GM18520 (cell line): Measurements from ENCODE around the gene ESPNL.

Source experiments
- ATAC-seq: cut with Tn5 transposase; IDR thresholded peaks from one replicate; pipeline ENCODE4 v1.9.1; 2021; ENCODE audit not compliant: unreplicated experiment

Gene ESPNL

DNA sequence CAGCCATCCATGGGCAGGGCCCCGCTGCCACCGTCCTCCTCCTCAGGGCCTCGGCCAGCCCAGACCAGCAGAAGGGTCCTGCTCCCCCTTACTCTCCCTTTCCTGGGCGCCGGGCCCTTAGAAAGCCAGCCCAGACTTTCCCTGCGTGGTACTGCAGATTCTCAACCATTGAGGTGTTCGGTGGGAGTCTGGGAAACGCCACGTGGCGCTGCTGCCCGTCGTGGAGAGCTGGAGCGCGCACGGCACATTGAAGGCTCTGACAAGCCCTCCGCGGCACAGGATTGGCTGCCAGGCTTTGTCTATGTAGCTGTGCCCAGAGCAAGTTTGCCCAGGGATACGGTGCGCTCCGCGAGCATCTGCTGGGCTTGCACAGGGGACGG, 27.9 kb downstream of the ESPNL start:
- ATAC-seq: no peak

DNA sequence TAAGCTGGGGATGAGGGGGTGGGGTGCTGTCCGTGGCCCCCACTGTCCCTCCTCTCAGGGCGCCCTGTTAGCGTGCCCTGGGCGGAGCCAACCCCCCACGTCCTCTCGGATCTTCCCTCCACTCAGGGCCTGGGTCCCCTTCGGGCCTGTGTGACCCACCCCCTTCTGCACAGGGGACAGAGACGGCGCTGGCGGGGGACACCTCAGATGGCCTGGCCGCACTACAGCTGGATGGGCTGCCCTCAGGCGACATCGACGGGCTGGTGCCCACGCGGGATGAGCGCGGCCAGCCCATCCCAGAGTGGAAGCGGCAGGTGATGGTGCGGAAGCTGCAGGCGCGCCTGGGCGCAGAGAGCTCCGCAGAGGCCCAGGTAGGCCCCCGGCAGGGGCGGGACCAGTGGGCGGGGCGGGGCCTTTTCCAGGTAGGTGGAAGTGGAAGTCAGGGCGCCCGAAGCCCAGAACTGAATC, 28.4 kb downstream of the ESPNL start:
- ATAC-seq: no peak

DNA sequence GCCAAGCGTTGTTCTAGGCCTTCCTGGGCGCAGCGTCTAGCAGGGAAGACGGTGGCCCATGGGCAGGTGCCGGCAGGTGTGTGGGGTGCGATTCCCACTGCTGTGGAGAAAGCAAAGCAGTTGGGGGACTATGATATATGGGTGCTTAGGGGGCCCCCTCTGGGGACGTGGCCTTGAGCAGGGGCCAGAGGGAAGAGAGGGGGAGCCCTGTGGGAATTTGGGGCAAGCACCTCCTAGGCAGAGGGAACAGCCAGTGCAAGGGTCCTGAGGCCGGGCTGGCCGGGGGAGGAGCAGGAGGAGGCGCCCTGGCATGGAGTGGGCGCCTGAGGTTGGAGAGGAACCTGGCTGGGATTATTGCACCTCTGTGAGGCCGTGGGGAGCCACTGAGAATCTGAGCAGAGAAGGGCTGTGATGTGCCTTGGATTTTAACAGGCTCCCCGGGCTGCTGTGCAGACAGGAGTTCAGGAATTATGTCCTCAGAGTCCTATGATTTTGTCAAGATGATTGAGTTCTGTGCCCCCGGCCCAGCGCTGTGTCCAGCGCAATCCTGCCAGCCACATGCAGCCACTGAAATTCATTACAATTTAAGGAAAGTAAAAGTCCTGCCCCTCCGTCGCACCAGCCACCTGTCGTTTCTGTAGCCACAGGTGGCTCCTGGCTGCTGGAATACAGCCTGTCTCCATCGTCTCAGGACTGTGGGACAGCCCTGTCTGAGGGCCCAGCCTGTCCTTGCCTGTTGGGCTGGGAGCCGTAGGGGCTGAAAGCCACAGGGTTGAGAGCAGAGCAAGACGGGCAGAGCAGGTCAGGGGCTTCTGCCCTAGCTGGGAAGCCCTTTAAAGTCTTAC, 29.2 kb downstream of the ESPNL start:
- ATAC-seq: no peak

DNA sequence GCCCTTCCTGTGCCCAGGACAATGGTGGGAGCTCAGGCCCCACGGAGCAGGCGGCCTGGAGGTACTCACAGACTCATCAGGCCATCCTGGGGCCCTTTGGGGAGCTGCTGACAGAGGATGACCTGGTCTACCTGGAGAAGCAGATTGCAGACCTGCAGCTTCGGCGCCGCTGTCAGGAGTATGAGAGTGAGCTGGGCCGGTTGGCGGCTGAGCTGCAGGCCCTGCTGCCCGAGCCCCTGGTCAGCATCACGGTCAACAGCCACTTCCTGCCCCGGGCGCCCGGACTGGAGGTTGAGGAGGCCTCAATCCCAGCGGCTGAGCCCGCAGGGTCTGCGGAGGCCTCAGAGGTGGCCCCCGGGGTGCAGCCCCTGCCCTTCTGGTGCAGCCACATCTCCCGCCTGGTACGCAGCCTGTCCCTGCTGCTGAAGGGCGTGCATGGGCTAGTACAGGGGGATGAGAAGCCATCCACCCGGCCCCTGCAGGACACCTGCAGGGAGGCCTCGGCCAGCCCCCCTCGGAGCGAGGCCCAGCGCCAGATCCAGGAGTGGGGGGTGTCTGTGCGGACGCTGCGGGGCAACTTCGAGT, 30.1 kb downstream of the ESPNL start:
- ATAC-seq: no peak

DNA sequence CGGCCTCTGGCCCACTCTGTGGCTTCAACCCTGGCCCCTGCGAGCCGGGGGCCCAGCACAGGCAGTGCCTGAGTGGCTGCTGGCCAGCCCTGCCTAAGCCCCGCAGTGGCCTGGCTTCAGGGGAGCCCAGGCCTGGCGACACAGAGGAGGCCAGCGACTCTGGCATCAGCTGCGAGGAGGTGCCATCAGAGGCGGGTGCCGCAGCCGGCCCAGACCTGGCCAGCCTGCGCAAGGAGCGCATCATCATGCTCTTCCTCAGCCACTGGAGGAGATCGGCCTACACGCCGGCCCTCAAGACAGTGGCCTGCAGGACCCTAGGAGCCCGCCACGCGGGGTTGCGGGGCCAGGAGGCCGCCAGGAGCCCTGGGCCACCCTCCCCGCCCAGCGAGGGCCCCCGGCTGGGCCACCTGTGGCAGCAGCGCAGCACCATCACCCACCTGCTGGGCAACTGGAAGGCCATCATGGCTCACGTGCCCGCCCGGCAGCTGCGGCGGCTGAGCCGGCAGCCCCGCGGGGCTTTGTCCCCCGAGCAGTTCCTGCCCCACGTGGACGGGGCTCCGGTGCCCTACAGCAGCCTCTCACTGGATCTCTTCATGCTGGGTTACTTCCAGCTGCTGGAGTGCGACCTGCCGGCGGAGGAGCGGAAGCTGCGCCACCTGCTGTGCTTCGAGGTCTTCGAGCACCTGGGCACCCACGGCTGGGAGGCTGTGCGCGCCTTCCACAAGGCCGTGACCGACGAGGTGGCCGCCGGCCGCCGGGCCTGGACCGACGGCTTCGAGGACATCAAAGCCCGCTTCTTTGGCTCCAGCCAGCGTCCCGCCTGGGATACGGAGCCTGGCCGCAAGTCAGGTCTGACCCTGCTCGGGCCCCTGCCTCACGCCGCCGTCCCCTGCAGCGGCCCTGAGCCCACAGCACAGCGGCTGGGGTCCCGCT, 30.8 kb downstream of the ESPNL start:
- no peak for ATAC-seq

DNA sequence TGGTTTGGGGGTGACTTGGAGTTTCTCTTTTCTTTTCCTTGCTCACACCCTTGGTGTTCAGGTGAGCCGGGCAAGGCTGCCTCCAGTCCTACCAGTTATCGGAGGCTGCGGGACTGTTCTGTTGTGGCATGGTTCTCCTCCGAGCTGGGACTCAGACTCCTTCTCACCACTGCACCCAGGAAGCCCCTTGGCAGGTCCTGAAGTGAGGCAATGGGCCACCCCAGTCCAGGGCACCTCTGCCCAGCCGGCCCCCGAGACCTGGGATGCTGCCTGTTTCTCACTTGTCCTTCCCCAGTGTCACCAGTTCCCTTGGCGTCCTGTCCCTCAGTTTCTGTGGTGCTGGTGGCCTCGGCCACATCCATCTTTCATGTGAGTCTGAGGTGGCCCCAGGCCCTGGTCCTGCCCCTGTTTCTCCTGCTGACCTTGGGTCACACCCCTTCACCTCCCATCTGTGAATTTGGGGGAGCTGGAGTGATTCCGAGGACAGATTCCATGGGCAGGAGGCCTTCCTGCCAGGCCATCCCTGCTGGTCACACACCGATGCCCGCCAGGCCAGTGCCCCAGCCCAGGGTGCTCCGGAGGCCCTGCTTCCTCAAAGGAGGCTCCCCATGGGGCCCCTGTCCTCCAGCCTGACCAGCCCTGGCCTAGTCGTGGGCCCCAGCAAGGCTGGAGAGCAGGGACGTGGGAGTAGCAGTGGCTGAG, 31.8 kb downstream of the ESPNL start:
- no peak for ATAC-seq

DNA sequence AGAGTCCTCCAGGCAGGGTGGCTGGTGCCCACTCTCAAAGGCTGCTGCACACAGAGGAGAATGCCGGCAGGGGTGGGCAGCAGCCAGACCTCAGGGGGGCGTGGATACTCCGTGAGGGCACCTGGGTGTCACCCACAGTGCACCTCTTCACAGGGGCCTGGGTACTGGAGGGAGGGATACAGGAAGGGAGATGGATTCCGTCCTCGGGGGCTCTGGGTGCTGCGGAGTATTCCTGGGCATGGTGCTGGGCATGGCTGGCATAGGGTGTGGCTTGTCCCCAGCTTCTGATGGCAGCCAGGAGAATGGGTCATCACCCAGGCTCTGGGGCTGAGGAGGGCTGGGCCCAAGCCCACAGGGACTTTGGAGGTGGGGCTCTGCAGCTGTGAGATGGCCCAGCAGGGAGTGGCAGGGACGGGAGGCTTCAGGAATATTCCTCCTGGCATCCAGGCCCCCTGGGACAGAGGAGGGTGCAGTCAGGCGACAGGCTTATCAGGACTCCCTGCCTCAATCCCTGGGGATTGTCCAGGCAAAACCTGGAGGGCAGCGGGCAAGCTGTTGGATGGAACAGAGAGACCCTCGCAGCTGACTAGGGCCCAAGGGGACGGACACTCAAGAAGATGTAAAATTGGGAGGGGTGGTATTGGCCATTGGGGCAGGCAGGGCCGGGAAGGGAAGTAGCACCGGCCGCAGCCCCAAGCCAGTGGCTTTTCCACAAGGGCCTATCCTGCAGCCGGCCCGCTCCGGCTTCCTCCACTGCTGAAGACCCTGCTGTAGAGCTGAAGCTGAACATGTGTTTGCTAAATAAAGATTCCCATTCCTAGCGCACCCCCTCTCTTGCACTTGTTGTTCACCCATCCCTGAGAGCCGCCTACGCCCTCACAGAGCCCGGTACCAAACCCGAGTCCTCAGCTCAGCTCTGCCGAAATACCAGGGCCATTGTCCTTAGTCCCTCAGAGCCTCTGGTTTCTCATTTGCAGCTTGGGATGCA, 32.6 kb downstream of the ESPNL start:
- ATAC-seq: no peak

DNA sequence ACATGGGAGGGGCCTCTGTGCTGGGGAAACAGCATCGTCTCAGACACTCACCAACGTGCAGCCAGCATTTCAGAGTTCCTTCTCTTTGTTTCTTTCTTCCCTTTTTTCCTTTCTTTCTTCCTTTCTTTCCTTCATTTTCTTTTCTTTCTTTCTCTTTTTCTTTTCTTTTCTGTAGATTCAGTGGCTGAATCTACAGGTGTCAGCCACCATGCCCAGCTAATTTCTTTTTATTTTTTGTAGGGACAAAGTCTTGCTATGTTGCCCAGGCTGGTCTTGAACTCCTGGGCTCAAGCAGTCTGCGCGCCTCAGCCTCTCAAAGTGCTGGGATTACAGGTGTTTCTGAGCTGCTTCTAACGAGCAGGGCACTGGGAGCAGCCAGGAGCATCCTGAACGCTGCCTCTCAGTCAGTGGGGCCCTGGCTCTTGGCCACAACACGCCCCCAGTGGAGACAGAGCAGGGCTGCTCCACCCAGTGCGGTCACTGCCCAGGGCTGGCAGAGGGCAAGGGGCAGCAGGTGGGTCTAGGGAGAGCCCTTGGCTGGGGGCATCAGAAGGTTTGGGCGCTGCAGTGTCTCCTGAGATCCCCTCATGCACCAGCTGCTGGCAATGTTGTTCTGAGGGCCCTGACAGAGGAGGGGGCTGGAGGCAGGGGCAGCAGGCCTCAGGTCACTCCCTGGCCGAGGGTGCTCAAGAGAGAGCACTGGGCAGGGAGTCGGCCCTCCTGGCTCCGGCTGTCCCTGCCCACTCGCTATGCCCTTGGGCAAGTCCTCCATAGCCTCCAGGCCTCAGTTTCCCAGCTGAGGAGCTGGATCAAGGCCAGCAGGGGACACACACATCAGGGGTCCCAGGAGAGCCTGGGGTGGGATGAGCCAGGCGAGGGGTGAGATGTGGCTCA, 33.6 kb downstream of the ESPNL start:
- no peak for ATAC-seq

DNA sequence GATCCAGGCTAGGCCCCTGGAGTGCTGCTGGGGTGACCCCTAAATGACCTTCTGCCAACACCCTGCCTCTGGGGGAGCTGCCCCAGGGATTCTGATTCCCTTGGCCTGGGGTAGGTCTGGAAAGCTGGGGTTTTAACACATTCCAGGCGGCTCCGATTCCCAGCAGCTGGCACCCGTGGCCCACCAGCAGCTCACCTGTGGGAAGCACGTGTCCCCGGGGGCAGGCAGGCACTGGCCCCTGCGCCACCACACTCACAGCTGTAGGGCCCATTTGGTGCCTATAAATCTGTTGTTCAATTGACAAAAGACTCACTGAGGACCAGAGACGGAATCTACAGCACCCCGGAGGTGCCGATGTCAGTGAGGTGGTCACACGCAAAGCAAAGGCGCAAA, 34.2 kb downstream of the ESPNL start:
- no peak for ATAC-seq

DNA sequence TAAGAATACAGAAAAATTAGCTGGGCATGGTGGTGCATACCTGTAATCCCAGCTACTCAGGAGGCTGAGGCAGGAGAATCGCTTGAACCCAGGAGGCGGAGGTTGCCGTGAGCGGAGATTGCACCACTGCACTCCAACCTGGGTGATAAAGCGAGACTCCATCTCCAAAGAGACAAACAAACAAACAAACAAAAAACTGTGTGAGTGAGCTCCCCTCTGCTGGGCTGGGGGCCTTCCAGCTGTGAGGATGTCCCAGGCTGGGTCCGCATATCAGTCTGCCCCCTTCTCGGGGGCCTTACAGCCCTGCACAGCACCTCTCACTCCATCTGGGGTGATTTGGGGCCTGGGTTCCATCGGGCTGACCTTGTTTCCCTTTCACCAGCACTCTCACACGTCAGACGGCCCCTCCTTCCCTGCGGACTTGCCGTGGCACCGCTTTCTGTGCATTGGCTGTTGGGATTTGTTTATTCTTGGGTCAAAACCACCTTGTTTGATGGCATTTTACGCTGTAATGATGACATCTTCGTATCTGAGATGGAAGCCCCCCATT, 35.5 kb downstream of the ESPNL start:
- ATAC-seq: no peak

DNA sequence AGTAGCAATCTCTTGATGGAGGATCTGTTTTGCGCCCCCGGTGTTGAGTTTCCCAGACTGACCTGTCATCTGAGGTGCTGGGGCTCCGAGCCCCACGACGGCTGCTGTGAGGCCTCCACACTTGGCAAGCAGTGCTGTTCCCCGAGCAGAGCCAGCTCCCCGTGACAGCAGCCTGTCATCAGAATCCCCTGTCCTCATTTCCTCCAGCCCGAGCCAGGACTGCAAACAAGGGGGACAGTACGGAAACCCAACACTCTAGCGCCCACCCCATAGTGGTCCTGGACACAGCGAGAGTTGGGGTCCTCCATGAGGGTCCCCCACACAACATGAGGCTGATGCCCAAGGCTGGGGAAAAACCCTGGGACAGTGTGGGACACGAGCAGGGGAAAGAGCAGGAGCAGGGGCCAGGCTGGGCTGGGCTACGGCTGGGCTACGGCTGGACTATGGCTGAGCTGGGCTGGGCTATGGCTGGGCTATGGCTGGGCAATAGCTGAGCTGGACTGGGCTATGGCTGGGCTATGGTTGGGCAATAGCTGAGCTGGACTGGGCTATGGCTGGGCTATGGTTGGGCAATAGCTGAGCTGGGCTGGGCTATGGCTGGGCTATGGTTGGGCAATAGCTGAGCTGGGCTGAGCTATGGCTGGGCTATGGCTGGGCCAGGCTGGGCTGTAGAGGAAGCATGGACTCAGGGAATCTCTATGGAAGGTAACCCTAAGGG, 36.8 kb downstream of the ESPNL start:
- no peak for ATAC-seq

DNA sequence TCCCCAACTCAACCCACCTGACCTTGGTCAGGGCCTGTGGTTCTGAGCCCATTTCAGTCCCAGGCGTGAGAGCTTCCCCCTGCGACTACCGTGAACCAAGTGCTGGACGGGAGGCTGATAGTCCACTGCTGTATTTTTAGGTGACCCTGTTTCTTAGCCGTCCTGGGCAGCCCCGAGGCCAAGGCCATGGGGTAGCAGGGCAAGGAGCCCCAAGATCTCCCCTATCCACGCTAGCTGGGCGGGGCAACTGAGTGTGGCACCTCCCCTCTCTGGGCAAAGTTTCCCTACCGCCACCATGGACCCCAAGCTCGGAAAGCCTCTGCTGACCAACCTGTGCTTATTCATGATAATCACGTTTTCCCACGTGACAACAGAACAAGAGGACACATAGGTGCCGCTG, 37.7 kb downstream of the ESPNL start:
- no peak for ATAC-seq

DNA sequence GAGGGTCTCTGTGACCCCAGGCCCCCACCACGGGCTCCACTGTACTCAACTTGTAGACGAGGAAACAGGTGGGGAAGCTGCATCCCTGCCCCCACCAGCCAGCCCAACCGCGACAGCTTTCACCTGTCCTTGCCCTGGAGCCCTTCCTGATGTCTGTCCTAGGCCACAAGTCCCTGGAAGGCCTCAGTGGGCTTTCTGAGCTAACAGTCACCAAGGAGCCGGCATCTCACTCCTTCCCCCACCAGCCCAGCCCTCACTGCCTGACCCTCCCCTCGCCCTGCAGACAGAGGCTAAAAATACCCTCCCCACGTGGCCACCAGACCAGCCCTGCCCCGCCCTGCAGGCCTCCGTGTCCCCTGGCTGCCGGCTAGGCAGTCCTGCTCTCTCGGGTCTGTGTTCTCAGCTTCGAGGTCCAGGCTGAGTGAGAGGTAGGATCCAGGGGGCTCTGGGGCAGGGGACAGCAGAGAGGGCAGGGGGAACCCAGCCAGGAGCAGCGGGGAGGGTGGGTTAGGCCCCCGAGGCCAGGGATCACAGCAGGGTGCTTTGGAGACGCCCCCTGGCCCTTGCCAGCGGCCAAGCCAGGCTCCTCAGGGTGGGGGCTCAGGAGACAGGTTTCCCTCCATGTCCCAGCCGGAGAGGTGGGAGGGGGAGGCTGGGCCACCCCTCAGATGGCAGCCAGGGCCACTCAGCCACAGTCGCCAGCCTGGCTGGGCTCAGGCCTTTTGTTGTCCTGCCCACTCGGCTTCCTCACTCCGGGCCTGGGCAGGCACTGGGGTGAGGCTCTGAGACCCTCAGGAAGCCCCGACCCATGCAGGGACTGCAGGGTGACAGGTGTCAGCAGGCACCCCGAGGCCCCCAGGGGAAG, 38.4 kb downstream of the ESPNL start, which contains the start of gene KLHL30:
TSS of gene KLHL30 (plus strand) at position 338 of the 865 bp plus-strand sequence. CDS start 2,087 bp downstream, outside the sequence.
- no peak for ATAC-seq

DNA sequence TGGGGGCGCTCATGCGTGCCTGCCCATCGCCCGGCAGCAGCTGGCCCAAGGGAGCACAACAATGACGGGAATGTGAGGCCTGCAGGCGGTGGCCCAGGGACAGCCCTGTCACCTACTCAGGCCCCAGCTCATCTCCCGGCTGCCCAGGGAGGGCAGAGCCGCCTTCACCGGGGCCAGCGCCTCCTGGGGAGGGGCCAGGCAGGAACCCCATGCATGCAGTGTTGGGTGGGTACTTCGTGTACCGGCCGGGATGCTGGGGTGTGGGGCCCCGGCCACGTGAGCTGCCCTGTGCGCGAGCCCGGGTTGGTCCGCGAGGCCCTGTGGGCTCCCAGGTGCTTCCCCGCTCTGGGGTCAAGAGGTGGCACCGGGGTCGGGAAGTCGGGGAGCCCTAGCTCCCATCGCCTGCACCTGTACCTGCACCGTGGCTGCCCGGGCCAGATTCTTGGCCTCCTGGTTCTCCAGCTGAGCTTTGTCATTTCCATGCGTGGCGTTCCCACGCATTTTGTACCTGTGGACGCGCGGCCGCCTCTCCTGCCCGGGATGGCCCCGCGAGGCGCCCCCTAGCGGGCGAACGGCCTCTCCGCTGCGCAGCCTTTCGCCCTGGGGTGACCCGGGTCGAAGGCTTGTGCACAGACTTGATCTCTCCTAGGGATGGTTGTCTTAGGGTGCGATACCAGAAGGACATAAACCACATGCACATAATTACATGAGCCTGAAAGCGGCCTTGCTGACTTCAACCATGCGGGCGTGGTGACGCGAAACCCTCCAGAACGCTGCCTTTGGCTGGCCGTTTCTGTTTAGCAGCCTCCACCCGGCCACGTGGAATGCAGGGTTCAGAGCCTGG, 39.3 kb downstream of the ESPNL start:
- no peak for ATAC-seq

DNA sequence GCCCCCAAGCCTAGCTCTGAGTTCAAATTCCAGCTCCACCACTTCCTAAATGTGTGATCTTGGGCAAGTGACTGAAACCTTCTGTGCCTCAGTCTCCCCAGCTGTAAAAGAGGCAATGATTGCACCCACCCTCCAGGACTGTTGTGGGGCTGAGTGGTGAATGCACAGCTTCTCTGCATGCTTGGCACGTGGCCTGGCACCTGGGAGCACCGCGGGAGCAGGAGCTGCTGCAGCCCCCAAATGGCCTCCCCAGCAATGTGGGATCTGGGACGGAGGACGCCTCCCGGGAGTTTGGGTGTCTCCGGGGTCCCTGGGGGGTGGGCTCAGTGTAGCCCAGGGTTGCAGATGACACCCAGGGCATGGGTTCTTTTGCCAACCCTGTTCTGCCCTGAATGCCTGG, 39.9 kb downstream of the ESPNL start:
- no peak for ATAC-seq
